Measurements from ENCODE around the gene ALG8.

DNA sequence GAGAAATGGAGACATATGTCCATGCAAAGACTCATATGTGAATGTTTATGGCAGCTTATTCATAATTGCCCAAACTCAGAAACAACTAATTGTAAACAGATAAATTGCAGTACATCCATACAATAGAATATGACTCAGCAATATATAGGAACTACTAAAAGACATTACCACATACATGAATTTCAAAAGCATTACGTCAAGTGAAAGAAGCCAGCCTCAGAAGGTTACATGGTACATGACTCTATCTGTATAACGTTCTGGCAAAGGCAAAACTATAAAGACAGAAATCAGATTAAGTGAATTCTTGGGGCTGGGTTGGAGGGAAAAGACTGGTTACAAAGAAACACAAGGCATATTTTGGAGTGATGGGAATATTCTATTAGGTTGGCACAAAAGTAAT lies 41.8 kb upstream of the ALG8 start:
- TF ChIP-seq, protein P1, sequence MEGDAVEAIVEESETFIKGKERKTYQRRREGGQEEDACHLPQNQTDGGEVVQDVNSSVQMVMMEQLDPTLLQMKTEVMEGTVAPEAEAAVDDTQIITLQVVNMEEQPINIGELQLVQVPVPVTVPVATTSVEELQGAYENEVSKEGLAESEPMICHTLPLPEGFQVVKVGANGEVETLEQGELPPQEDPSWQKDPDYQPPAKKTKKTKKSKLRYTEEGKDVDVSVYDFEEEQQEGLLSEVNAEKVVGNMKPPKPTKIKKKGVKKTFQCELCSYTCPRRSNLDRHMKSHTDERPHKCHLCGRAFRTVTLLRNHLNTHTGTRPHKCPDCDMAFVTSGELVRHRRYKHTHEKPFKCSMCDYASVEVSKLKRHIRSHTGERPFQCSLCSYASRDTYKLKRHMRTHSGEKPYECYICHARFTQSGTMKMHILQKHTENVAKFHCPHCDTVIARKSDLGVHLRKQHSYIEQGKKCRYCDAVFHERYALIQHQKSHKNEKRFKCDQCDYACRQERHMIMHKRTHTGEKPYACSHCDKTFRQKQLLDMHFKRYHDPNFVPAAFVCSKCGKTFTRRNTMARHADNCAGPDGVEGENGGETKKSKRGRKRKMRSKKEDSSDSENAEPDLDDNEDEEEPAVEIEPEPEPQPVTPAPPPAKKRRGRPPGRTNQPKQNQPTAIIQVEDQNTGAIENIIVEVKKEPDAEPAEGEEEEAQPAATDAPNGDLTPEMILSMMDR (IDR thresholded peaks at IDR 0.05): no peak
- TF ChIP-seq POLR2A (IDR thresholded peaks at IDR 0.05) (no peak), EP300 (IDR thresholded peaks at IDR 0.05) (no peak)

Measured in tibial nerve (tissue), 4 donors.